Hypothalamus (tissue), 51 donors: Measurements from ENCODE around the gene PPP2R3C.
"Not testable (repeated sequence)": the region's sequence is repeated elsewhere in the genome, so short reads cannot be mapped to it uniquely, and the experiment has no call there.

Source experiments
- DNase-seq, 51 donors: peaks; one replicate each; lab custom pipeline; 2025; lab: John Stamatoyannopoulos, UW

The PPP2R3C gene

DNA sequence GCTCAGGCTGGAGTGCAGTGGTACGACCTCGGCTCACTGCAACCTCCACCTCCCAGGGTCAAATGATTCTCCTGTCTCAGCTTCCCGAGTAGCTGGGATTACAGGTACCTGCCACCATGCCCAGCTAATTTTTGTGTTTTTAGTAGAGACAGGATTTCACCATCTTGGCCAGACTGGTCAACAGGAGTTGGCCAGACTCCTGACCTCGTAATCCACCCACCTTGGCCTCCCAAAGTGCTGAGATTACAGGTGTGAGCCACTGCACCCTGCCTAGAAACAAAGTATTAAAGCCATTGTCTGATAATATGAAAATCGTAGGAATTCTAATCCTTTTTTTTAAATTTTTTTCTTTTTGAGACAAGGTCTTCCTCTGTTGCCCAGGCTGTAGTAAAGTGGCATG, 56.1 kb downstream of the PPP2R3C start:
- DNase-seq, result not testable (repeated sequence)

GRCh38 chr14:35061113-35061791, 60.5 kb downstream of the PPP2R3C start:
- DNase-seq, result not testable (repeated sequence)

GRCh38 chr14:35052637-35053036, 69.2 kb downstream of the PPP2R3C start:
- no peak for DNase-seq

DNA sequence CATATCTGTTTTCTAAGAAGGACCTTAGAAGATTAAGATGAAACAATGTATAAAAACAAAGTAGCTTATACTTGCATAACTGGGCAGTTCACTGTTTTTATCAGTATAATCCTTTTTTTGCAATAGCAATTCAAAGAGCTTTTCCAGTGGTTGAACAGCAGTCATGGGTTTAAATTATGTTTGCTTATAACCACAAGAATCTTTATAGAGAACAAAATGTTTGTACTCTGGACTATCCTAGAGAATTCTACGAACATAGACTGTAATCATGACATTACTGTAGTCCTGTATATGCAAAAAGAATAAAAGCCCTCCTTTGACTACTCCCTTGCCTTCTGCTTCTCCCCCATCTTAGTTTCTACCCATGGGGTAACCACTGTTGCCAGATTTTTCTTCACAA, 70.0 kb downstream of the PPP2R3C start:
- DNase-seq, result no peak

DNA sequence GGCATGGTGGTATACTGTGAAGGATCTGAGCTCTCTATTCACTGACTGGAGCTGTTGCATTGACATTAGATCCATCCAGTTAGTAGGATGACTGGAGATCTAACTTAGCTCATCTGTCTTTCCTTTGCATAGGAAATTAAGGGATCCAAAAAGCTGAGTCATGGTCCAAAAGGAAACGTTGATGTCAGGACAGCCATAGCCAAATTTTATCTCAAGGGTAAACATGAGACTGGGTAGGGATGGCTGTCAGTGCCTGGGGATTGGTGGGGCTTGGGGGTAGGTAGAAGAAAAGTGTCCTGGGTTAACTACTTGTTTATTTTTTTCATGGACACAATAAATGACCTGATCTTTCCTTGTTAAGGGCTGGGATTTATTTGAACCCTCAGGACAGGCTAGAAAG, 71.1 kb downstream of the PPP2R3C start:
- DNase-seq, result no peak

DNA sequence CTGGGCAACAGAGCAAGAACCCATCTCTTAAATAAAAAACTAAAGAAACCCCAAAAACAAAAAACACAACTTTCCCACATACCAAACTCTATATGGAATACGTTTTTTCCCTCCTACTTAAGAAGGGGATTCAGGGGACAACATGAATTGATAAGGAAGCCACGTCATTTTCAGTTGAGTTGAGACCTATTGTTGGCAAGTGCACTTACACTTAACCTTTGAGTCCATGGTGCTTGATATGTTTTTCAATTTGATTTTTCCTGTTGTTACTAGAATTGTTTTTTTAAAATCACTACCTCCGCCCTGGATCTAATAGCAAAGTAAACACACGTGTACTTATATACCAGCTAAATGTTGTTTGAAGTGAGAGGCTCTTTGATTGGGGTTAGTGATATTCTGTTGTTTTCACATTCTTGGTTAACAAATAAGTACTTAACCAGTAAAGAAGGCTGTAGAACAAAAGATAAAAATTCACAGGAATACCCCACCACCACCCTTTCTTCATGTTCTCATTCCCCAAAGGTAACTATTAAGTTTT, 73.7 kb downstream of the PPP2R3C start:
- no peak for DNase-seq

DNA sequence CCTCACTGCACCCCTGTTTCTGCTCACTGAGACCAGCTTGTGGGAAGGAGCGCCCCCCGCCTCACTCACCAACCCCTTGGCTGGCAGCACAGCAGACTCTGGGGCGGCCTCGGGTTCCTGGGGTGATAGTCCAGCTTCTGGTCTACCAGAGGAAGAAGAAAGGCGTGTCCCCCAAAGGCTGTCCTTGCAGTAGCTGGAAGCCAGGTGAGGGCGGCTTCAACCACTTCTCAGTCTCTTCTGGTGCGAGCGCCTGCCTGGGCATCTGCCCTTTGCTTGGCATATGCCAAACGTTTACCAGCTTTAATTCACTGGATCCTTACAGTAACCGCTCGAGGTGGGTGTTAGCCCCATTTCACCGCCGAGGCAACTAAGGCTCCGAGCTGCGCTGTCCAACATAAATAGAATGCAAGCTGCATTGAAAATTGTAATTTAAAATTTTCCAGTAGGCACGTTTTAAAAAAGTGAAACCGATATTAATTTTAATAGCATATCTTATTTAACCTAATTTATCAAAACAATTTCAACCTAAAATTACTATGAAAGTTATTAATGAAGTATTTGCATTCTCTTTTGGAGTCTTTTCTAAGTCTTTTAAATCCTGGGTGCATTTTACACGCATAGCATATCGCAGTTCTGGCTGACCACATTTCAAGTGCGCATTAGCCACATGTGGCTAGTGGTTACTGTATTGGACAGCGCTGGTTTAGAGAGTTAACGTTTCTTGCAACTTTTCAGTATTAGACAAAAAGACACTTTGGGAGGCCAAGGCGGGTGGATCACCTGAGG, 74.8 kb downstream of the PPP2R3C start:
- peak in 25 of 51 donors; percentile 11 to 72 (median 53) for DNase-seq

DNA sequence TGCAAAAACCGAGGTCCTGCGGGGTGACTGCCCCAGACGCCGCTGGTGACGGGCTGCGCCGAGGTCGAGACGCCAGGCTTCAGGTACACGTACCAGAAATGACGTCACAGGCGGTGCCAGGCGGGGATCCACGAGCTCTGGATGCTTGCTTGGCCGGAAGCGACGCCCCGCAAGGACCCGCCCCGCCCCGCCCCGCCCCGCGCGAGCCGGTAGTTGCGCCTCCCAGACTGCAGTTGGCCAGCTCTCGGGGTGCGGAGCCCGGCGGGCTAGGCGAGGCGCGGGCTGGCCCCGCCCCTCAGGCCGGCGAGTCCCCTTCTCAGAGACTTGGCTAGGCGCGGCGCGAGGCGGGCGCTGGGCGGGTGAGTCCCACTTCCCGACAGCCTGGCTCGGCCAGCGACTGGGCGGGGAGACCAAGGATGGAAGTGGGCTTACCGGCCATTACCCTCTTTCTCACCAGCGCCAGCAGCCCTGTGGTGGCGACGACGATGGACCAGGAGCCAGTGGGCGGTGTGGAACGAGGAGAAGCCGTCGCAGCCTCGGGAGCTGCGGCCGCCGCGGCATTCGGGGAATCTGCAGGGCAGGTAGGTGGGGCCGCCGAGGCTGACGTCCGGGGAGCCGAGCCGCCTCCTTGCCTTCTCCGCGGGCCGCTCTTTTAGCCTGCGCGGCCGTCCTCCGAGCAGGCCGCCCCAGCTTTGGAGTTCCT, 75.6 kb downstream of the PPP2R3C start, which contains the start of gene FAM177A1:
TSS of gene FAM177A1 (plus strand) at position 225 of the 703 bp plus-strand sequence. CDS start at position 417, 192 bp downstream.
- peak; percentile 51 to 99 (median 96) for DNase-seq

- DNase-seq, result no peak
These were observed 76.1 kb downstream of the PPP2R3C start for GRCh38 chr14:35045798-35046047.

- DNase-seq, result peak in 1 of 51 donors; percentile 35
These were observed 76.6 kb downstream of the PPP2R3C start for GRCh38 chr14:35044939-35045797.

DNA sequence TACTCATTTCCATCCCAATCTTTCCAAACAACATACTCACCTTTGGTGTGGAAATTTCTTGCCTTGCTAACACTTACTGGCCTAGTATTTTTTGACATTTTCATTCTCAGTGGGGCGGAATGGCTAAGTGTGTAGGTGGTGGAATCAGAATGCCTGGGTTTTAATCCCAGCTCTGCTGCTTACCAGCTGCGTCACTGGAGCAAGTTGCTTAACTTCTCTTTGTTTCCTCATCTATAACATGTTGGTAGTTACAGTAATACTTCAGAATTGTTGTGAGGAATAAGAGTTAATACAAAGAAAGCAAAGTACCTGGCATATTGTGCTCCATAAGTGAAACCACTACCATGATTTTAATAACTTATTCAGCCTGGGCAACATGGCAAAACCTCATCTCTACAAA, 78.7 kb downstream of the PPP2R3C start:
- no peak for DNase-seq

DNA sequence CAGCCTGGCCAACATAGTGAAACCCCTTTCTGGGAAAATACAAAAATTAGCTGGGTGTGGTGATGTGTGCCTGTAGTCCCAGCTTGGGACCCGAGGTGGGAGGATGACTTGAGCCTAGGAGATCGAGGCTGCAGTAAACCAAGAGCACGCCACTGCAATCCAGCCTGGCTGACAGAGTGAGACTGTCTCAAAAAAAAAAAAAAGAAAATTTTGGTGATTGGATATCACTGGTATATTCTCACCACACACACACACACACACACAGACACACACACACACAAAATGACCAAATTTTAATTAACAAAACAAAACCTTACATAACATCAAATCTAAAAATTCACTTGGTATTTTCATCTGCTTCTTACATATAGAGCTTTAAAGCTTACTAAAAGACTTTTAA, 79.2 kb downstream of the PPP2R3C start:
- no peak for DNase-seq

GRCh38 chr14:35038312-35038711, 83.5 kb downstream of the PPP2R3C start:
- not testable (repeated sequence) for DNase-seq
